Measurements from ENCODE around the gene FSTL4. TPM values are rescaled to one million over a fixed set of nuclear protein-coding genes. Genes with fewer than 3 reads are reported as not detected.

FSTL4 gene
- total and polyA plus RNA-seq, 2 of the 4 experiments (the other 2 are of a cell fraction): 0.18 TPM; not detected in 1

- no peak overlapping the region for H4K8ac ChIP-seq (ENCODE audit: low read depth in 2 of 2, low read length in 2 of 2)
- no TSS peak for BruUV-seq (replicated peaks)
- no peak overlapping the region for H3K4me2 ChIP-seq (ENCODE audit: low read depth, low read length)
- no peak overlapping the region for H3K4ac ChIP-seq (ENCODE audit: low read depth, low read length)
- H4K91ac ChIP-seq (ENCODE audit: insufficient read depth, low read depth, low read length): no peak overlapping the region
- H2AK5ac ChIP-seq (ENCODE audit: low read depth, low read length): no peak overlapping the region
- in situ Hi-C loops (cut with MboI; ENCODE audit: low sequenced_read_pairs): no loop called here
- H2BK5ac ChIP-seq (ENCODE audit: low read depth, low read length, poor library complexity, severe bottlenecking): no peak overlapping the region
- H2AFZ ChIP-seq (replicated peaks; ENCODE audit: low read length, poor library complexity): no peak overlapping the region
- dilution Hi-C loops (cut with HindIII; ENCODE audit: low sequenced_read_pairs, unreplicated experiment): no loop called here
- DNase-seq (no peak), ATAC-seq (ENCODE audit: low read depth) (no peak)
- H3K27me3 ChIP-seq (ENCODE audit: control insufficient read depth, insufficient read depth, low read length): peaks cover 9% of the 10 kb centered on the region; the same call in 1 of the 2 replicates
- intact Hi-C loops (cut with micrococcal nuclease): no loop called here
- TF ChIP-seq CTCF (conservative IDR thresholded peaks at IDR 0.05; ENCODE audit: low read depth, low read length) (no peak), MXI1 (IDR thresholded peaks at IDR 0.05; ENCODE audit: borderline replicate concordance, low read depth, low read length) (no peak), RCOR1 (IDR thresholded peaks at IDR 0.05; ENCODE audit: insufficient replicate concordance, low read length) (no peak), ELK1 (IDR thresholded peaks at IDR 0.05; ENCODE audit: borderline replicate concordance, low read depth, low read length) (no peak), RFX5 (IDR thresholded peaks at IDR 0.05; ENCODE audit: low read depth, low read length) (no peak), FOS (IDR thresholded peaks at IDR 0.05; ENCODE audit: low read depth, low read length) (no peak), MAFK (IDR thresholded peaks at IDR 0.05; ENCODE audit: low read depth, low read length) (no peak), RAD21 (IDR thresholded peaks at IDR 0.05; ENCODE audit: low read length) (no peak), SMC3 (IDR thresholded peaks at IDR 0.05; ENCODE audit: low read depth, low read length) (no peak), CEBPB (IDR thresholded peaks at IDR 0.05; ENCODE audit: low read depth, low read length) (no peak), POLR2A (IDR thresholded peaks at IDR 0.05; ENCODE audit: low read depth, low read length) (no peak), CHD1 (IDR thresholded peaks at IDR 0.05; ENCODE audit: low read depth, low read length) (no peak), BHLHE40 (IDR thresholded peaks at IDR 0.05; ENCODE audit: low read depth, low read length) (no peak), USF2 (IDR thresholded peaks at IDR 0.05; ENCODE audit: low read depth, low read length) (no peak), MAZ (IDR thresholded peaks at IDR 0.05; ENCODE audit: borderline replicate concordance, low read depth, low read length) (no peak), NFE2L2 (IDR thresholded peaks at IDR 0.05; ENCODE audit: low read depth, low read length) (no peak)
- no peak overlapping the region for H2AK9ac ChIP-seq (replicated peaks; ENCODE audit: low read depth, low read length, poor library complexity)
- no peak overlapping the region for H3K56ac ChIP-seq (ENCODE audit: extremely low read depth, insufficient read depth, low read length)
- no peak overlapping the region for H3K27ac ChIP-seq (ENCODE audit: insufficient read depth, low read length)
- no peak overlapping the region for H3K23ac ChIP-seq (ENCODE audit: low read depth, low read length)
- H4K5ac ChIP-seq (ENCODE audit: low read depth, low read length): no peak overlapping the region
- no peak overlapping the region for H3K14ac ChIP-seq (replicated peaks; ENCODE audit: low read depth, low read length)
- no peak overlapping the region for H2BK20ac ChIP-seq (ENCODE audit: low read depth, low read length)
- ChIA-PET POLR2A (ENCODE audit: unreplicated experiment) (no interaction called here), CTCF (no interaction called here)
- H3K4me1 ChIP-seq (ENCODE audit: control insufficient read depth, insufficient read depth, low read length): no peaks in the 10 kb centered on the region
- H3K36me3 ChIP-seq (ENCODE audit: control insufficient read depth, insufficient read depth, low read length): no peaks in the 10 kb centered on the region
- no peaks in the 10 kb centered on the region for H4K20me1 ChIP-seq (ENCODE audit: insufficient read depth, low read length)
- no peaks in the 10 kb centered on the region for H3K9me1 ChIP-seq (ENCODE audit: insufficient read depth, low read length)
- no peak overlapping the region for H2BK15ac ChIP-seq (ENCODE audit: low read depth, low read length)
- H3K18ac ChIP-seq (ENCODE audit: low read depth, low read length): no peak overlapping the region
- no peaks in the 10 kb centered on the region for H3K79me1 ChIP-seq (ENCODE audit: low read depth in 1 of 2, low read length in 2 of 2)
- WGBS, 2 experiments (ENCODE audit: extremely low coverage in 2 of 2, insufficient read length in 1 of 2): no CpG with 5 or more reads among the region's 1 CpG
- no peak overlapping the region for H3K4me3 ChIP-seq (ENCODE audit: insufficient read depth, low read depth, low read length)
- H3K9me3 ChIP-seq (ENCODE audit: control insufficient read depth, insufficient read depth, low read length): no peaks in the 10 kb centered on the region
- no peak overlapping the region for H3K9ac ChIP-seq (ENCODE audit: low read depth, low read length)
- no peak overlapping the region for H2BK120ac ChIP-seq (ENCODE audit: low read depth, low read length)
Observed at GRCh38 chr5:133317558-133317957, 294.8 kb downstream of the FSTL4 start.

Measured in IMR-90 (cell line).